ENCODE data around the gene FOXK2.

The FOXK2 gene

DNA sequence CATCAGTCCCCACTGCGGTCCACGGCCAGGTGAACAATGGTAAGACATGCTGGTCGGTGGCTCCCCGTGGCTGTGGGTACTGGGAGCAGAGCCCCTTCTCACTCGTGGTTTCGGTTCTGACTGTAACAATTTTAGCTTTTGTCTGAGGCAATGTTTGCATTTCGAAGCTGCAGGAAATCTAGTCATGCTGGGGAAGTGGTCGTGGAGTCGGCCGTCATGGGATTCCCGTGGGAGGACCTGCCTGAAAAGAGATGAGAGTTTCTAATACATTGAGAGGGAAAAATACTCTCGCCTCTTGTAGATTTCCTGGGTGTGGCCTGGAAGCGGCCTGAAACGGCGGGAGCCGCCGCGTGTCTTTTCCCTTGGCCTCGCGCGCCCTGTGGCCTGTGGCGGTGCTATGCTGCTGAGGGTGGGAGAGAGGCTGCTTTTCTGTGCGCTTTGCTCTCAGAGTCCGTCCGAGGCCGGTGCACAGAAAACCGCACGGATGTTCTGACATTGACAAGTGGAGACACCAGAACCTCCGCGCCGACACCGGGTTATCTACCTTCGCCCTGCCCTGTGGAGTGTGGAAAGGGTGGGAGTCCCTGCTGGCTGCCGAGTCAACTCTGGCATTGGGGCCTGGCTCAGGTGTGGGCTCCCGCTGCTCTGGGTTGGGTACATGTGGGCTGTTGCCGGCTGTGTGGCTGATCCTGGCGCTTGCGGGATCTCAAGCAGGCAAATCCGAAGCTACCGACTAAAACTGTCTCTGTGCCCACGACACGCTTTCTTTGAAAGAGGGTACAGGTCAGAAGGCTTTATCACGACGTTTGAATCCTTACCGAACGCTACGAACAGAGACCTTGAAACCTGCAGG is 67.9 kb downstream of the FOXK2 start:
- no peak for DNase-seq

DNA sequence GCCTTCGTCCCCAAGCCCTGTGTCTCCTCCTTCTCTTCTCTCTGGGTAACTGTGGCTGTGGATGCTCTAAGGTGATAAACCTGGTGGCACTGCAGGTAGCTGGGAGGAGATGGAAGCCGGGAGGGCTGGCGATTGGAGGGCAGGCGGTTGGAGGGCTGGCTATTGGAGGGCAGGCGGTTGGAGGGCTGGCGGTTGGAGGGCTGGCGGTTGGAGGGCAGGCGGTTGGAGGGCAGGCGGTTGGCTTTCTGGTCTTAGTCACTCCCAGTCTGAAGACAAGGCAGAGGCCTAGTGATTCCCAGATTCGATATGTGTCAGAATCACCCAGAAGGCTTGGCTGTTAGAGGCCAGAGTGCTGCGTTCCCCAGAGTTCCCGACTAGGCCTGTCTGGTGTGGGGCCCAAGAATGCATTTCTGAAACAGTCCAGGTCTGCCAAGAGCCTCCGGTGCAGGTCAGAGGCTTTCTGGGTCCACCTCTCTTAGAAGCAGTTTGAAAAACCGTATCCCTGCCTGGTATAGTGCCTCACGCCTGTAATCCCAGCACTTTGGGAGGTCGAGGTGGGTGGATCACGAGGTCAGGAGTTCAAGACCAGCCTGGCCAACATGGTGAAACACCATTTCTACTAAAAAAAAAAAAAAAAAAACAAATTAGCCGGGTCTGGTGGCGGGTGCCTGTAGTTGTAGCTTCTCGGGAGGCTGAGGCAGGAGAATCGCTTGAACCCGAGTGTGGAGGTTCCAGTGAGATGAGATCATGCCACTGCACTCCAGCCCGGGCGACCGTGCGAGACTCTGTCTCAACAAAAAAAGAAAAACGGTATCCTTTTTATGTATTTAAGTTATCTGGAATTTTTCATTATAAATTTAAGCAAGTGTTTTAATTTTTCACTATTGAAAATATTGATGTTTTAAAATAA is 69.0 kb downstream of the FOXK2 start:
- no peak for DNase-seq

DNA sequence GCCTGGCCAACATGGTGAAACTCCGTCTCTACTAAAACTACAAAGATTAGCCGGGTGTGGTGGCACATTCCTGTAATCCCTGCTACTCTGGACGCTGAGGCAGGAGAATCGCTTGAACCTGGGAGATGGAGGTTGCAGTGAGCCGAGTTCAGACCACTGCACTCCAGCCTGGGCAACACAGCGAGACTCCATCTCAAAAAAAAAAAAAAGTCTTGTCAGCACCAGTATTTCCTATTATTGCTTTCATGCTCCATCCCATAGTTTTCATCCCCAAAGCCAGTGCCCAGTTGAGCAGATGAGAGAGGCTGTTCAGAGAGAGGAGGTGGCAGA is 70.3 kb downstream of the FOXK2 start:
- no peak for DNase-seq

DNA sequence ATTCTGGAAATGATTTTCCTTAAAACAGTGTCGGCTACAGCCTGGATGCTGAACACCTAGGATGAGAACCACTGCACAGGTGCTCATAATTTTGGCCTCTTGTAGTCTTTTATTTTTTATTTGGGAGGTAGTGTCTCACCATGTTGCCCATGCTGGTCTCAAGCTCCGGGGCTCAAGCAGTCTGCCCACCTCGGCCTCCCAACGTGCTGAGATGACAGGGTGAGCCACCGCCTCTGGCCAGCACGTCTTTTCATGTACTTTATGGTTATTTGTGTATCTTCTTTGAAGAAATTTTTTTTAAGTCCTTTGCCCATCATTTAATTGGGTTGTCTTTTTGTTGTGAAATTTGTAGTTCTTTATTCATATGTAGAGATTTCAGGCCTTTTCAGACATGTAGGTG is 70.7 kb downstream of the FOXK2 start:
- no peak for DNase-seq

DNA sequence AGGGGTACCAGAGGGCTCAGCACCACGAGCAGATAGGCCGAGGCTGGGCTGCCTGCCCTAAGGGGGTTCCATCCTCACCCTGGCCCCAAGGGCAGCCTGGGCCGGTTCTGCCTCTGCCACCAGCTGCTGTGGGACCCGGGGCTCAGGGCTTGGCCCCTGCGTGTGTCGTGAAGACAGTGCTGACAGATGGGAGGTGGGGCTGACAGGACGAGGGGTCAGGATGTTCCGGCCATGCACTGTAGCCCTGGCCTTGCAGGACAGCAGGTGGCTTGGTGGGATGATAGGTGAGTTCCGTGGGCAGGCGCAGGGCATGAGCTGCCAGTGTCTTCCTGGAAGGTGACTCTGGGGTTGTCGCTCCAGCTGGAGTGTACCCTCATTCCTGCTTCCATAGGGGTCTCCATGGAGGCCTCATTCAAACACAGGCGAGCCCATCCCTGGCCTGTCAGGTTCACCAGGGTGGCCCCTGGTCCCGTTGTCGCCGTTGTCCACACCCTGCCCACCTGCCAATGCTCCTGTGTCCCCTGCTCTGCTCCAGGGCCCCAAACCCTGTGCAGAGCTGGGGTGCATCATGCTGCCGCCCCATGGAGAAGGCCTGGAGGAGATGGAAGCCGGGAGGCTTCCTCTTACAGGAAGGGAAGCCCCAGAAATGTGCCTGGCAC is 71.5 kb downstream of the FOXK2 start:
- DNase-seq, result no peak

DNA sequence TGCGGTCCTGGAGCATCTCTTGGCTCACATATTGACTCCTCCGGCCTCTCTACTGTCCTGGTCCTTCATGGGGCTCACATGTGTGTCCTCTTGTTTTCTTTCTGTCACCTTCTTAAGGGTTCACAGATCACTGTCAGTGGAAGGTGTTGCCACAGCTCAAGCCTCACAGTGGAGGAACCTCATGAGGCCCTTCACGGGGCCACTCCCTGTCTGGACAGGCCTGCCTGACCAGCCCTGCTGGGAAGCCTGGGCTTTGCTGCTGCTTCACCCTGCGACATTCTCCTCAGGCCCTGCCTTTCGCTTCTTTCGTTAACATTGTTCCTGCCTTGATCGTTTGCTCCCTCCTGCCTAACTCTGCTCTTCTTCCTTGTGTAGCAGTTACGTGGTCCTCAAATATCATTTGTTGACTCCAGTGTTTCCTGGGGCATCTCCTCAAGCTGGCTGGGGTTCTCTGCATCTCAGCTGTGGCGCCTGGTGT is 72.8 kb downstream of the FOXK2 start:
- peak in 1 of 56 donors; percentile 50 for DNase-seq

DNA sequence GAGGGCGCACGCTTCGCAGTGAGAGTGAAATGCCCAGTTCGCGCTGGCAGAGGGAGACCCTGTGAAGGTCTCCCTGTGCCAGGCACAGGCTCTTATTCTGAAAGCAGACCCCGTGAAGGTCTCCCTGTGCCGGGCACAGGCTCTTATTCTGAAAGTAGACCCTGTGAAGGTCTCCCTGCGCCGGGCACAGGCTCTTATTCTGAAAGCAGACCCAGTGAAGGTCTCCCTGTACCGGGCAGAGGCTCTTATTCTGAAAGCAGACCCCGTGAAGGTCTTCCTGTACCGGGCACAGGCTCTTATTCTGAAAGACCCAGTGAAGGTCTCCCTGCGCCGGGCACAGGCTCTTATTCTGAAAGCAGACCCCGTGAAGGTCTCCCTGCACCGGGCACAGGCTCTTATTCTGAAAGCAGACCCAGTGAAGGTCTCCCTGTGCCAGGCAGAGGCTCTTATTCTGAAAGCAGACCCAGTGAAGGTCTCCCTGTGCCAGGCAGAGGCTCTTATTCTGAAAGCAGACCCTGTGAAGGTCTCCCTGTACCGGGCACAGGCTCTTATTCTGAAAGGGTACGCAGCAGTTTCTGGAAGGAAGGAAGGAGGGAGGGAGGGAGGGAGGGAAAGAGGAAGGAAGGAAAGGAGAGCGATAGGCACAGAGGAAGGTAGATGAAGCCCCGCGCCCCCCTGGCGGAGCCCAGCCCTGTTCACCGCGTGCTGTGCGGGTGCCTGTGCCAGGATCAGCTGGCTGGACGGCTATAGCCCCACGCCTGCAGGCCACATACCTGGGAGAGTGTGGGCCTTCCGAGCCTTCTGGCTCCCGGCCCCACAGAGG is 73.4 kb downstream of the FOXK2 start:
- peak in 54 of 56 donors; percentile 44 to 93 (median 76) for DNase-seq

DNA sequence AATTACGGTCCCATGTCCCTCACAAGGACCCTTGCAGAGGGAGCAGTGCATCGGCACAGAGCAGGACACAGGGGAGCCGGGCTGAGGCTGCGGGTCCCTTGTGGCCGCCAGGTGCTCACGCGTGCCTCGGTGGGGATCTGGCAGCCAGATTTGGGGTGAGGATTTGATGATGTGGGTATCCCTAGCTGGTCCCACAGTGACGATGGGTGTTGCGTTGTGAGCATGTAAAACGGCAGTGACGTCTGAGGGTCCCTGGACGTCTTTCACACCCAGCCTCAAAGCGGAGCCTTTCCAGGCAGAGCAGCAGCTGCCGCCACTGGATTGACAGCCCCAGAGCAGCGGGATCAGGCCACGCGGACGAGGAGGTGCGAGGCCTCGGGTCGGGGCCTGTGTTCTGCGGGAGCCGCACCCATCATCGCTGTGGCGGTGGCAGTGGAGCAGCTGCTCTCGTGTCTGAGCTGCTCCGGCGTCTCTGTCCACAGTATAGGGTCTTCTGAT is 74.1 kb downstream of the FOXK2 start:
- peak in 1 of 56 donors; percentile 30 for DNase-seq

DNA sequence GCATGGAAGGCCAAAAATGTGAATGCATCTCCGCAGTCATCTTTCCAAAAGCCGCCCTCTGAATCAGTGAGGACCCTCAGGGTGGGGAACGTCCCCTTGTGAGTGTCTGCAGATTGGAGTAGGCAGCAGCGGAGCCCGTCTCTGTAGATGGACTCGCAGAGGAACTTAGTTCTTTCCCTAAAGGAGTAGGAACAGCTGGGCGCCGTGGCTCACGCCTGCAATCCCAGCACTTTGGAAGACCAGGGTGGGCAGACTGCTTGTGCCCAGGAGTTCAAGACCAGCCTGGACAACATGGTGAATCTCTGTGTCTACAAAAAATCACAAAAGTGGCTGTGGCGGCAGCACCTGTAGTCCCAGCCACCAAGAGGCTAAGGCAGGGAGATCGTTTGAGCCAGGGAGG is 75.0 kb downstream of the FOXK2 start:
- DNase-seq, result no peak

DNA sequence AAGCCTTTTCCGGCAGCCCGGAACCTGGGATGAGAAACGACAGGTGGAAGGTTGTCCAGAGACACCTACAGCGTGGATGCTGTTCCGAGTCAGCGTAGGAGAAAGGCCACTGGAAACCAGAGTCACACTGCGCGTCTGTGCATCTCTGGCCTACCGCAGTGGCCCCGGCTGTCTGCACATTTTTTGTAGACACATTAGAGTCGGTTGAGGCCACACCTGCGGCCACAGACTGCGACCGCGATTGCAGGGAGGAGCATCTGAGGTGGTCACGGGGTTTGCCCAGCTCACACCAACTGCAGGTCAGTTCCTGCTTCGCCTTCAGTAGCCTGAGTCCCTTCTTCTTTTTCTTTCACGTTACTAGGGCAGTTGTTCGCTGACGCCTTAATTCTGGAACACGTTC is 76.4 kb downstream of the FOXK2 start:
- DNase-seq, result no peak

DNA sequence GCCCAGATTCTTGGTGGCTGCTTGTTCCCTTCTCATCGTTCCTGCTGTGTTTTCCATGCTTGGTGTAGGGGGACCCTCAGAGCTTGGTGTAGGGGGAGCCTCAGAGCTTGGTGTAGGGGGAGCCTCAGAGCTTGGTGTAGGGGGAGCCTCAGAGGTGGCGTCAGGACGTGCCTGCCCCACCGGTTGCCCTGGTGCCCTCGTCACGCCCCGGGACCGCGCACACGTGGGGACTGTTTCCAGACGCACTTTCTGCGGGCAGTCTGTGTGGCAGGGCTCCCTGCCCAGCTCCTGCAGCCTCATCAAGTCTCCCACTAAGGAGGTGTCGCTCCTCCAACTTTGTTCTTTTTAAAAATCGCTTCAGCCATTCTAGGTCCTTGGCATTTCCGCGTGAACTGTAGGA is 76.8 kb downstream of the FOXK2 start:
- DNase-seq, result no peak

DNA sequence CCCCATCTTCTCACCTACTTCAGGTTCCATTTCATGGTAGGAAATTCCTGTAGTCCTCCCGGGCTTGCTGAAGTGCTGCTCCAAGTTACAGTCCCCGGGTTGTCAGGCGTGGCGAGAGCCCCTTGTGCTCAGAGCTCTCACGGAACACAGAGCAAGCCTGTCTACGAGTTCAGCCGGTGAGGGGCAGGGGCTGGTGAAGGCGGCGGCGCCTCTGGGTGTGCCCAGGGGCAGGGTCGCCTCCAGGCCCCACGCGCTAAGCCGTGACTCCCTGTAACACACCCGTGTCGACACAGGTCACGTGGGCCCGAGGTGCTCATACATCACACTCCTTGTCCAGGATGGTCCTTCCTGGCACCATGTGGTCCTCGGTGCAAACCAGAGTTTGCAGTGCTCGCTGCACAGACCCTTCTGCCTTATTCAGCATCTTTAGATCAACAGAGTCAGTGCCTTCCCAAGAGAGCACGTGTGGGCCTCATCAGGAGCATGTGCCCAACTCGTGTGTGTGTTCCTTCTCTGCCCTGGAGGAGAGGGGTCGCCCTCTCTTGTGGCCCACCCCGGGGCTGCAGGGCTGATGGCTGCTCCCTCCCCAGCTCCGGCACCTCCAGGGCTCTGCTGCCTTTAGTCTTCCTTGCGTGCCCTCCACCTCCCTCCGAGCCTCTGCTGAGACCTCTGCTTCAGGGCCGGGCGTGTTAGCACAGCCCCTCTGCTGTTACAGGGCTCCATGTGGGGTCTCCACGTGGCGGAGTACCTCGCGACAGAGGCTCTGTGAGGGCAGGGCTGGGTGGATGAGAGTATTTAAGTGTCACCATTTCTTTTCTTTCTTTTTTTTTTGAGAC is 77.5 kb downstream of the FOXK2 start:
- DNase-seq, result no peak

DNA sequence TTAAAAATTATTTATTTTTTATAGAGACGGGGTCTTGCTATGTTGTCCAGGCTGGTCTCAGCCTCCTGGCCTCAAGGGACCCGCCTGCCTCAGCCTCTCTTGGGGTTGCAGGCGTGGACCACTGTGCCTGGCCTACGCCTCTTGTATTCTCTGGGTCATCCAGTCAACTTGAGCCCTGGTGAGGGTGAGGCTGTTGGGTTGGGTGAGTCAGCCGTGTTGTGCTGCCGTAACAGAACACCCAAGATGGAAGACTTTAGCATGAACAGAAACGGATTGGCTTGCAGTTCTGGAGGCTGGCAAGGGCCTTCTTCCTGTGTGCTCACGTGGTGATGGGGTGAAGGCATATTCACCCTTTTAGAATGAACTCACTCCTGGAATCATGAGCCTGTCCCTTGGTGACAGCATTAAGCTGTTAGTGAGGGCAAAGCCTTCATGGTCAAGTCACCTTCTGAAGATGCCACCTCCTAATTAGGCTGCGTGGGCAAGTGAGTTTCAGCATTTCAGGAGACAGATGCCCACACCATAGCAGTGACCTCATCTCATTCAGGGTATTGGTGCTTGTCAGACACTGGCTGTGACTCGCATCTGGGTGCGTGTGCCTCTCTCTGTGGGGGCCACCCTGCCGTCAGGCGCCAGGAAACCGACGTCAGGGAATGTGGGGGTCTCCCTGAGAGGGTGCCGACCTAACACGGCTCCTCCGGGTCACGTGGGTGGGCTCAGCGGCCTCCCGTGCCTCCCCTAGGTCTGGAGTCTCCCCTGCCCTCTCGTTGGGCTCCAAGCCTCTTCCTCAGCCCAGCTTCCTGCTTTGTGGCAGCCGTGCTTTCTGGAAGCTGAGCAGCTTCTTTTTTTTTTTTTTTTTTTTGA is 79.0 kb downstream of the FOXK2 start:
- no peak for DNase-seq

DNA sequence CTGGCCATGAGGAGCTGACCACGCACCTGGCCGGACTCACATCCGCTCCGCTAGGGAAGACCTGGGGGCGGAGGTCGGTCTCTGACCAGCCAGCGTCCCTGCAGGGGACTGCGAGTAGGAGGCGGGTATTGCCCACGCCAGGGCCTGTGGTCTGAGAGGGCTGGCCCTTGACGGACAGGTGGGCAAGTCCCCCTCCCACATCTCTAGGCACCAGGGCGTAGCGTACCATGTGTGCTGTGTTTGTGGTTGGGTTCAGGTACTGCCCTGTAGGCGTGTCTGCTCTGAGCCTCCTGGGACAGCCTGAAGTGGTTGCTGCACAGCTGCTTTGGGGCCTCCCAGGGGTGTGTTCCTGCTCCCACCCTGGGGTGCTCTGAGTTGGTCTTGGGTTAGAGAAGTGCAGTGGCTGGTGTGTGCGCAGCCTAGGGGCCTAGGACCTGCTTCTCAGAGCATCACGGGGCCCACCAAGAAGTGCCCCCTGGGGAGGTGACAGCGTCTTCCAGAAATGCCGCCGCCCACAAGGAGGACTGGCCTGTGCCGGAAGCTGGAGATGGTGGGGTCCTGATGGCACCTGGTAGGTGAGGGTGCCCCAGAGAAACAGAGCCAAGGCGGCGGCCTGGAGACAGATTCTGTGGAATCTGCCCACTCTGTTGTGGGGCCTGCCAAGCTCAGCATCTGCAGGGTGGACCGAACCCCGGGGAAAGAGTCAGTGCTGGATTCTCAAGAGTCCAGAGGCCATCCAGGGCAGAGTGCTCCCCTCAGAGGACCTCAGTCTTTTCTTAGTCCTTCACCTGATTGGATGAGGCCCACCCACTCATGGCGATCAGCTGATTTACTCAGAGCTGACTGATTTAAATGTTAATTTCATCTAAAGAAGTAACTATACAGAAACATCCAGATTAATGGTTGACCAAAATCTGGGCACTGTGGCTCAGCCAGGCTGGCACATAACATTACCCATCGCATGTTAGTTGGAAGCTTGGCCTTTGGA is 80.4 kb downstream of the FOXK2 start:
- no peak for DNase-seq

DNA sequence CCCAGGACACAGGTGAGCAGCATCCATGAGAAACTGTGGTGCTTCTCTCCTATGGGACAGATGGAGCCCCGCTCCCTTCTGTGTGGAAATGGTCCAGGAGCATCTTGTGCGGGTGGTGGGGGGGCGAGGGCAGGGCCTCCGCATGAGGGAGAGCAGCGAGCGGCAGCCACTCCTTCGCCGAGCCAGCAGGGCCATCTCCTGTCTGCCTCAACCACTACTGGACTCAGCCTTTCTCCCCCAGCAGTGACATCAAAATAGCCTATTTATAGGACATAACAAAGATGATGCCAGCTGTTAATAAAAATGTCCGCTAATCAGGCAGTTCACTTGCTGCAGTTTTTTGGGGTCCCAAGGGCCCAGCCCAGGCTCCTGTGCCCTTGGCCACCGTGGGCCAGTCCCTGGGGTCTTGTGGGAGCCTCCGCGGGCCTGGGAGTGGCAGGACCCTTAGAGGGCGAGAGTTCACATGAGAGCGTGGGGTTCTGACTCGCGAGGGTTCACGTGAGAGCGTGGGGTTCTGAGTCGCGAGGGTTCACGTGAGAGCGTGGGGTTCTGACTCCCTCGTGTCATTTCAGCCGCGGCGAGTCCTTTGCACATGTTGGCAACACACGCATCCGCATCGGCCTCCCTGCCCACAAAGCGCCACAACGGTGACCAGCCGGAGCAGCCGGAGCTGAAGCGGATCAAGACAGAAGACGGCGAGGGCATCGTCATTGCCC is 81.4 kb downstream of the FOXK2 start:
- DNase-seq, result no peak

DNA sequence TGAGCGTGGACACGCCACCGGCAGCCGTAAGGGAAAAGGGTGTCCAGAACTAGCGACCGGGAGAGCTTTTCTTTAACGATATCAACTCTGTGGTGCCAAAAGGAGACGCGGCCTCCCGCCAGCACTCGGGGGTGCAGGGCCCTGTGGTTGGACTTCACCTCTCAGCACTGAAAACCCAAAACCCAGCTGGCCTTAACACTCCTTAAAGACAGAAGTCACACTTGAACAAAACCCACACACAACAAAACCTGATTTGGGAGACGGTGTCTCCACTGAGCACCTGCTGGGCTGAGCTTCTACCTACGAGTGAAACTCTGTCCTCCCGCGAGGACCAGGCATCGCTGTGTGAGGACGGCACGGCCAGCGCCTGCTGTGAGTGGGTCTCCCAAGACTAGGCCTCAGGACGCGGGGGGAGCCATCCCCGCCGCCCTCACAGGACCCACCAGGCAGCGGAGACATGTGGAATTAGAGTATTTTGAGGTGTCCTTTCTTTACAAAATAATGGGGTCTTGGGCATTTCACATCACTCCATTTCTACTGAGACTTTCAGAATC is 82.0 kb downstream of the FOXK2 start:
- DNase-seq, result no peak

DNA sequence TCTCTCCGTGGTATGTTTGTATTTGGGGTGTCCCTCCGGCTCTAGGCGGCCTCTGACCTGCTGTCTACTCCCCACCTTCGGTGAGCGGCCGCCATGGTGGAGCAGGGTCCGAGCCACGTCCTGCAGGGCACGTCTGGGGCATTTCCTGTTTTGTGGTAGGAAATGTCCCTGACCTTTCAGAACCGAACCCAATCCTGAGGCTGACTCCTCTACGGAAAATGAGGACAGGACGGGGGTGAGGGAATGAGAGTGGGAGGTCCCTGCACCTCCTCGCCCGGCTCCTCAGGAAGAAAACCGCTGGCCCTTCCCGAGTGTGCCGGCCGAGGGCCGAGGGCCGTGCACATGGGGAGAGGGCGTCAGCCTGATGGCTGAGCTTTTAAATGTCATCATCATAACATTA is 83.0 kb downstream of the FOXK2 start:
- no peak for DNase-seq
